ENCODE results near the gene MSGN1. TPM values are rescaled to one million over a fixed set of nuclear protein-coding genes. Genes with fewer than 3 reads are reported as not detected.

The MSGN1 gene
- polyA plus RNA-seq, 1 of the 3 experiments (the other 2 are of a cell fraction): not detected

GRCh38 chr2:17793803-17794354 lies 22.4 kb upstream of the MSGN1 start:
- H4K20me1 ChIP-seq (ENCODE audit: insufficient read depth): no peaks in the 10 kb centered on the region
- no peak overlapping the region for H3K4me3 ChIP-seq (ENCODE audit: low read depth in 2 of 2, low read length in 1 of 2)
- no peak overlapping the region for H3K4me2 ChIP-seq
- TF ChIP-seq, protein P1, sequence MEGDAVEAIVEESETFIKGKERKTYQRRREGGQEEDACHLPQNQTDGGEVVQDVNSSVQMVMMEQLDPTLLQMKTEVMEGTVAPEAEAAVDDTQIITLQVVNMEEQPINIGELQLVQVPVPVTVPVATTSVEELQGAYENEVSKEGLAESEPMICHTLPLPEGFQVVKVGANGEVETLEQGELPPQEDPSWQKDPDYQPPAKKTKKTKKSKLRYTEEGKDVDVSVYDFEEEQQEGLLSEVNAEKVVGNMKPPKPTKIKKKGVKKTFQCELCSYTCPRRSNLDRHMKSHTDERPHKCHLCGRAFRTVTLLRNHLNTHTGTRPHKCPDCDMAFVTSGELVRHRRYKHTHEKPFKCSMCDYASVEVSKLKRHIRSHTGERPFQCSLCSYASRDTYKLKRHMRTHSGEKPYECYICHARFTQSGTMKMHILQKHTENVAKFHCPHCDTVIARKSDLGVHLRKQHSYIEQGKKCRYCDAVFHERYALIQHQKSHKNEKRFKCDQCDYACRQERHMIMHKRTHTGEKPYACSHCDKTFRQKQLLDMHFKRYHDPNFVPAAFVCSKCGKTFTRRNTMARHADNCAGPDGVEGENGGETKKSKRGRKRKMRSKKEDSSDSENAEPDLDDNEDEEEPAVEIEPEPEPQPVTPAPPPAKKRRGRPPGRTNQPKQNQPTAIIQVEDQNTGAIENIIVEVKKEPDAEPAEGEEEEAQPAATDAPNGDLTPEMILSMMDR (IDR thresholded peaks at IDR 0.05): no peak
- TF ChIP-seq FOXM1 (IDR thresholded peaks at IDR 0.05; ENCODE audit: low read depth): no peak
- TF ChIP-seq TAF1 (IDR thresholded peaks at IDR 0.05; ENCODE audit: borderline replicate concordance, low read depth, low read length): no peak
- WGBS (ENCODE audit: low lambda C conversion rate): 88% methylated on average over 6 of the region's 6 CpGs
- H3K9me2 ChIP-seq: no peaks in the 10 kb centered on the region
- no peaks in the 10 kb centered on the region for H3K27me3 ChIP-seq (ENCODE audit: insufficient read depth)
- H3K4me1 ChIP-seq (ENCODE audit: control insufficient read depth in 1 of 2, insufficient read depth in 2 of 2, low read depth in 1 of 2, low read length in 1 of 2): peaks cover 4 to 9% of the 10 kb centered on the region in 2 experiments; a peak in 1 of 4 replicates
- ChIA-PET POLR2A (no interaction called here), CTCF (interaction anchor here (0.7 to 1.2 kb wide), 4 partner anchors 8 to 123 kb away, joined by 3 read pairs; no protein-coding TSS in a partner anchor)
- H3K9me3 ChIP-seq: no peaks in the 10 kb centered on the region
- H3K27ac ChIP-seq (ENCODE audit: low read depth in 2 of 2, low read length in 1 of 2): no peak overlapping the region
- H3K79me2 ChIP-seq (ENCODE audit: insufficient read depth): no peaks in the 10 kb centered on the region
- no peak overlapping the region for H2AFZ ChIP-seq (ENCODE audit: low read depth)
- no peak overlapping the region for H3K9ac ChIP-seq
- no peaks in the 10 kb centered on the region for H3K36me3 ChIP-seq (replicated peaks in 1 of 2; ENCODE audit: control insufficient read depth in 1 of 2, insufficient read depth in 2 of 2, low read length in 1 of 2)
- no peak for DNase-seq
- H3F3A ChIP-seq (replicated peaks; ENCODE audit: insufficient read depth): no peaks in the 10 kb centered on the region

GRCh38 chr2:17795309-17795708 lies 21.0 kb upstream of the MSGN1 start:
- TF ChIP-seq MXI1 (IDR thresholded peaks at IDR 0.05; ENCODE audit: low read depth, low read length): no peak
- no peak for TF ChIP-seq TCF12 (IDR thresholded peaks at IDR 0.05)
- TF ChIP-seq CHD2 (IDR thresholded peaks at IDR 0.05; ENCODE audit: low read length, partially characterized antibody): no peak
- TF ChIP-seq SIN3A (IDR thresholded peaks at IDR 0.05; ENCODE audit: borderline replicate concordance, low read depth, low read length): no peak
- no peak for TF ChIP-seq GATA2 (CRISPR knock-in tag; IDR thresholded peaks at IDR 0.05)
- no peak for TF ChIP-seq EZH2phosphoT487 (IDR thresholded peaks at IDR 0.05; ENCODE audit: borderline replicate concordance, low read depth)
- TF ChIP-seq TAF1 (IDR thresholded peaks at IDR 0.05; ENCODE audit: borderline replicate concordance, low read depth, low read length): no peak
- no peak for TF ChIP-seq YY1 (IDR thresholded peaks at IDR 0.05; ENCODE audit: low read depth)
- no peak for TF ChIP-seq RAD21 (IDR thresholded peaks at IDR 0.05; ENCODE audit: low read length)
- no peak for TF ChIP-seq IRF3 (IDR thresholded peaks at IDR 0.05; ENCODE audit: low read depth, low read length)
- no peak for TF ChIP-seq RXRA (IDR thresholded peaks at IDR 0.05; ENCODE audit: borderline replicate concordance, low read depth)
- no peak for TF ChIP-seq JUND (IDR thresholded peaks at IDR 0.05)
- no peak for TF ChIP-seq GABPA (IDR thresholded peaks at IDR 0.05; ENCODE audit: low read depth)
- no peak for DNase-seq
- H3F3A ChIP-seq (replicated peaks; ENCODE audit: insufficient read depth): no peaks in the 10 kb centered on the region
- H4K20me1 ChIP-seq (ENCODE audit: insufficient read depth): no peaks in the 10 kb centered on the region
- no peaks in the 10 kb centered on the region for H3K36me3 ChIP-seq (replicated peaks in 1 of 2; ENCODE audit: control insufficient read depth in 1 of 2, insufficient read depth in 2 of 2, low read length in 1 of 2)
- H3K4me2 ChIP-seq: no peak overlapping the region
- H3K9me2 ChIP-seq: no peaks in the 10 kb centered on the region
- no peak overlapping the region for H3K4me3 ChIP-seq (ENCODE audit: low read depth in 2 of 2, low read length in 1 of 2)
- WGBS (ENCODE audit: low lambda C conversion rate): 42% methylated on average over 5 of the region's 5 CpGs
- no peaks in the 10 kb centered on the region; the same call in 1 of the 2 replicates for H3K27me3 ChIP-seq (ENCODE audit: insufficient read depth)
- ChIA-PET POLR2A (interaction anchor here (0.6 kb wide), 1 partner anchor 20 kb away, joined by 4 read pairs; no protein-coding TSS in a partner anchor), CTCF (interaction anchor here (1.2 to 1.8 kb wide), 2 partner anchors 9 to 35 kb away, joined by 3 to 6 read pairs; no protein-coding TSS in a partner anchor)
- H3K9ac ChIP-seq: no peak overlapping the region
- no peaks in the 10 kb centered on the region for H3K79me2 ChIP-seq (ENCODE audit: insufficient read depth)
- no peaks in the 10 kb centered on the region for H3K9me3 ChIP-seq
- peaks cover 4 to 11% of the 10 kb centered on the region in 2 experiments; a peak in 1 of 4 replicates for H3K4me1 ChIP-seq (ENCODE audit: control insufficient read depth in 1 of 2, insufficient read depth in 2 of 2, low read depth in 1 of 2, low read length in 1 of 2)
- no peak overlapping the region for H2AFZ ChIP-seq (ENCODE audit: low read depth)
- H3K27ac ChIP-seq (ENCODE audit: low read depth in 2 of 2, low read length in 1 of 2): no peak overlapping the region

Measured in SK-N-SH (cell line).